ENCODE measurements around the gene RAB3IP. TPM values are rescaled to one million over a fixed set of nuclear protein-coding genes. Genes with fewer than 3 reads are reported as not detected.
"Not testable (repeated sequence)": the region's sequence is repeated elsewhere in the genome, so short reads cannot be mapped to it uniquely, and the experiment has no call there.

The RAB3IP gene
- total and polyA plus RNA-seq, 4 donors = 5.9 to 18.4 (median 14.4) TPM

GRCh38 chr12:69853176-69853961 lies 114.7 kb downstream of the RAB3IP start:
- H3K27ac ChIP-seq (ENCODE audit: low read depth in 1 of 2, low read length in 2 of 2); H3K36me3 ChIP-seq (ENCODE audit: control insufficient read depth in 1 of 2, insufficient read depth in 2 of 2, low read length in 1 of 2); H3K4me3 ChIP-seq (ENCODE audit: low read length in 2 of 2); H3K9me3 ChIP-seq (ENCODE audit: control insufficient read depth, low read length); H3K4me1 ChIP-seq (ENCODE audit: control insufficient read depth in 1 of 2, insufficient read depth in 2 of 2, low read length in 2 of 2); H3K27me3 ChIP-seq (ENCODE audit: control insufficient read depth in 1 of 2, insufficient read depth in 2 of 2, low read length in 1 of 2); ATAC-seq (ENCODE audit: low FRiP score); intact Hi-C loops (cut with DNase I); DNase-seq: not testable (repeated sequence)
- 97% methylated on average over 49 to 61 of the region's 61 CpGs for whole genome bisulfite sequencing, 2 donors

GRCh38 chr12:69866698-69867097 lies 128.0 kb downstream of the RAB3IP start:
- intact Hi-C loops (cut with DNase I) = no loop called here
- H3K27me3 ChIP-seq (ENCODE audit: control insufficient read depth in 1 of 2, insufficient read depth in 2 of 2, low read length in 1 of 2) = no peaks in the 10 kb centered on the region
- H3K4me3 ChIP-seq (ENCODE audit: low read length in 2 of 2) = no peak overlapping the region
- ATAC-seq (ENCODE audit: low FRiP score) = no peak
- H3K9me3 ChIP-seq (ENCODE audit: control insufficient read depth, low read length) = no peaks in the 10 kb centered on the region
- DNase-seq = no peak
- no peak overlapping the region for H3K27ac ChIP-seq (ENCODE audit: low read depth in 1 of 2, low read length in 2 of 2)
- 88 to 89% methylated on average over 4 of the region's 4 CpGs for WGBS, 2 donors
- no peaks in the 10 kb centered on the region for H3K4me1 ChIP-seq (ENCODE audit: control insufficient read depth in 1 of 2, insufficient read depth in 2 of 2, low read length in 2 of 2)
- H3K36me3 ChIP-seq (ENCODE audit: control insufficient read depth in 1 of 2, insufficient read depth in 2 of 2, low read length in 1 of 2) = no peaks in the 10 kb centered on the region

DNA sequence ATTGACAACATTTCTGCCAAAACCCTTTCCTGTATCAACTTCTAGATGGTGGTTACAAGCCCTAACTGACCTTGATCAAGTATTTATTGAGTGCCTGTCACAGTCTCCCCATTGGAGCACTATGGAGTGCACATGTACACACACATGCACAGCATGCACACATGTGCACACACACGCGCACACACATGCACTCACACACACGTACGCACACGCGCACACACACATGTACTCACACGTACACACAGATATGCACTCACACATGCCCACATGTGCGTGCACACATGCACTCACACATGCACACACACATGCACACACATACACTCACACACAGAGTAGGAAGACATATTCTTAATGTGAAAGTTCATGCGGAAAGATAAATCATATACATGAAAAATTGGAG lies 130.0 kb downstream of the RAB3IP start:
- intact Hi-C loops (cut with DNase I) = no loop called here
- ATAC-seq (ENCODE audit: low FRiP score) (no peak), DNase-seq (no peak)
- Histone ChIP-seq H3K4me3 (ENCODE audit: low read length in 2 of 2) (no peak overlapping the region), H3K36me3 (ENCODE audit: control insufficient read depth in 1 of 2, insufficient read depth in 2 of 2, low read length in 1 of 2) (no peaks in the 10 kb centered on the region), H3K9me3 (ENCODE audit: control insufficient read depth, low read length) (no peaks in the 10 kb centered on the region), H3K27ac (ENCODE audit: low read depth in 1 of 2, low read length in 2 of 2) (no peak overlapping the region), H3K4me1 (ENCODE audit: control insufficient read depth in 1 of 2, insufficient read depth in 2 of 2, low read length in 2 of 2) (no peaks in the 10 kb centered on the region), H3K27me3 (ENCODE audit: control insufficient read depth in 1 of 2, insufficient read depth in 2 of 2, low read length in 1 of 2) (no peaks in the 10 kb centered on the region)
- WGBS, 2 donors = 86 to 91% methylated on average over 9 of the region's 9 CpGs

DNA sequence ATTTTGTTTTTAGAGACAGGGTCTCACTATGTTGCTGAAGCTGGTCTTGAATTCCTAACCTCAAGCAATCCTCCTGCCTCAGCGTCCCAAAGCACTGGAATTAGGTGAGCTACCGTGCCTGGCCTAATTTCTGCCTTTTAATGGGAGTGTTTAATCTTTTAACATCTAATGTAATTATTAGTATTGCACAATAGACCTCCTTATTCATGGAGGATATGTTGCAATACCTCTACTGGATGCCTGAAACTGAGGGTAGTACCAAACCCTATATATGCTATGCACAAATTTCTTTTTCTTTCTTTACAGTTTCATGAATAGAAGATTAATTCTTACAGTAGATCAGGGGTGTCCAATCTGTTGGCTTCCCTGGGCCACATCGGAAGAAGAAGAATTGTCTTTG lies 134.1 kb downstream of the RAB3IP start:
- Histone ChIP-seq H3K27me3 (ENCODE audit: control insufficient read depth in 1 of 2, insufficient read depth in 2 of 2, low read length in 1 of 2) (no peaks in the 10 kb centered on the region), H3K27ac (ENCODE audit: low read depth in 1 of 2, low read length in 2 of 2) (no peak overlapping the region), H3K4me3 (ENCODE audit: low read length in 2 of 2) (no peak overlapping the region), H3K36me3 (ENCODE audit: control insufficient read depth in 1 of 2, insufficient read depth in 2 of 2, low read length in 1 of 2) (no peaks in the 10 kb centered on the region), H3K9me3 (ENCODE audit: control insufficient read depth, low read length) (no peaks in the 10 kb centered on the region), H3K4me1 (ENCODE audit: control insufficient read depth in 1 of 2, insufficient read depth in 2 of 2, low read length in 2 of 2) (no peaks in the 10 kb centered on the region)
- WGBS, 2 donors = 60 to 78% methylated on average over 3 of the region's 3 CpGs
- DNase-seq (no peak), ATAC-seq (ENCODE audit: low FRiP score) (peak; percentile 60)
- intact Hi-C loops (cut with DNase I) = no loop called here

Other genes with a start within 250 kb of the RAB3IP start
- 100 to 1,000 TPM in 1 of 2 donors, 10 to 100 TPM in 1; 84.3 to 130 TPM for gene CCT2, start 153.4 kb upstream of the RAB3IP start, total RNA-seq
- 10 to 100 TPM; 59.0 to 80.8 TPM for gene CCT2, start 153.4 kb upstream of the RAB3IP start, polyA plus RNA-seq
- gene LRRC10, start 128.0 kb upstream of the RAB3IP start, total RNA-seq = not detected
- under 1 TPM in 1 of 2 donors, not detected in 1; 0.25 TPM for gene LRRC10, start 128.0 kb upstream of the RAB3IP start, polyA plus RNA-seq
- not detected for gene BEST3, start 39.6 kb upstream of the RAB3IP start, total RNA-seq
- gene BEST3, start 39.6 kb upstream of the RAB3IP start, polyA plus RNA-seq = not detected
- gene MYRFL, start 86.4 kb downstream of the RAB3IP start, total RNA-seq = under 1 TPM; 0.36 to 0.55 TPM
- 1 to 10 TPM in 1 of 2 donors, under 1 TPM in 1; 0.61 to 3.1 TPM for gene MYRFL, start 86.4 kb downstream of the RAB3IP start, polyA plus RNA-seq

All from aorta (tissue), 5 donors.